ENCODE results near the gene UBR4. TPM values are rescaled to one million over a fixed set of nuclear protein-coding genes. Genes with fewer than 3 reads are reported as not detected.

UBR4 gene
- total RNA-seq, 5 donors from 2014 or later (not counting 1 experiment from before 2014, with no cell fraction given): 139 to 156 (median 147) TPM

DNA sequence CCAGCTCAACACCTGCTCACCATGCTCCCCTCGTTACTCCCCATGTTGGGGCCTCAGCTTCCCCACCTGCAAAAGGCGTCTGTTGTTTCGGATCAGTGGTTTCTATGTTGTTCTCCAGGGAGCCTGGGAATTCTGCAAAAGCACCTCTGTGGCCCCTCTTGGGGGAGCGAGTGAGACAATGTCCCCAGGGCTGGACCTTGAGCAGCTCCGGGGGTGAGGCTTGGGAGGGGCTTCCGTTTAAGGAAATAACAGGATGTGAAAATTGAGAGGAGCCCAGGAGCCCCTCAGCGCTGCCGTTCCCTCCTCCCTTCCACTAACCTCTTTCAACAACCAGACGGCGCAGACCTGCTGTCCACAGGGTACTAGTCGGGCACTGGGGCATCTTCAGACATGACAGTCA lies 155.1 kb downstream of the UBR4 start:
- WGBS (ENCODE audit: insufficient coverage): 15% methylated on average over 3 of the region's 11 CpGs
- Mint-ChIP-seq H3K36me3 (no peaks in the 10 kb centered on the region), H3K4me3 (peak overlapping the region in 1 of 3 donors; percentile 31), H3K27ac (no peak overlapping the region), H3K9me3 (no peaks in the 10 kb centered on the region), H3K4me1 (peaks cover 11 to 16% (median 15%) of the 10 kb centered on the region in 3 donors), H3K27me3 (peaks cover 40 to 48% of the 10 kb centered on the region in 2 donors)
- peaks cover 0 to 10% of the 10 kb centered on the region in 2 experiments for H3K4me1 ChIP-seq (ENCODE audit: control insufficient read depth in 1 of 2, extremely low read depth in 1 of 2, insufficient read depth in 2 of 2, low read length in 2 of 2)
- H3K36me3 ChIP-seq (ENCODE audit: control insufficient read depth in 2 of 2, extremely low read depth in 1 of 2, insufficient read depth in 1 of 2, low read length in 1 of 2): no peaks in the 10 kb centered on the region
- ChIA-PET POLR2A (no interaction called here), CTCF (no interaction called here)
- ATAC-seq (replicated peaks in 1 of 4) (no peak), DNase-seq (no peak)
- H3K27ac ChIP-seq (ENCODE audit: low read length): no peak overlapping the region
- no peaks in the 10 kb centered on the region for H3K9me3 ChIP-seq
- H3K27me3 ChIP-seq (replicated peaks in 1 of 2; ENCODE audit: control insufficient read depth in 2 of 2, extremely low read depth in 1 of 2, insufficient read depth in 2 of 2, low read length in 1 of 2): peaks cover 3 to 59% of the 10 kb centered on the region in 2 experiments
- H3K4me3 ChIP-seq (ENCODE audit: control insufficient read depth in 1 of 2, extremely low read depth in 1 of 2, low read length in 1 of 2): no peak overlapping the region

DNA sequence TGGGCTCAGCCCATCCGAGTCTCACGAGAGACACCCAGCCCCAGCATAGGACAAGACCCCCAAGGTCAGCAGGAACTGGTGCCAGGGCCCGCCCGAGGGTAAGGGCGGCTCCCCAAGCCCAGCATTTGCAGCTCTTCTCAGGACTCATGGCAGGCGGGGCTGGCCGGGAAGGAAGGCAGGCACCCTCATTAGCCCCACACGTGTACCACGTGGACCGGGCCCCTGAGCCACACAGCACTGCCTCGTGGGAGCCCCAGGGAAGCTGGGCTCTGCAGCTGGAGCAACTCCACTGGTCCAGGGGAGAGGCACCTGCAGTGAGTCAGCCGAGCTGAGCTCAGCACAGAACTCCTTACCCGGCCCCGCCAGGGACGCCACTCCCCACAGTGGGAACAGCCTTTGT lies 155.8 kb downstream of the UBR4 start:
- peaks cover 3 to 56% of the 10 kb centered on the region in 2 experiments for H3K27me3 ChIP-seq (replicated peaks in 1 of 2; ENCODE audit: control insufficient read depth in 2 of 2, extremely low read depth in 1 of 2, insufficient read depth in 2 of 2, low read length in 1 of 2)
- H3K27ac ChIP-seq (ENCODE audit: low read length): no peak overlapping the region
- no peak for ATAC-seq (replicated peaks in 1 of 4)
- peaks cover 0 to 10% of the 10 kb centered on the region in 2 experiments for H3K4me1 ChIP-seq (ENCODE audit: control insufficient read depth in 1 of 2, extremely low read depth in 1 of 2, insufficient read depth in 2 of 2, low read length in 2 of 2)
- H3K36me3 ChIP-seq (ENCODE audit: control insufficient read depth in 2 of 2, extremely low read depth in 1 of 2, insufficient read depth in 1 of 2, low read length in 1 of 2): no peaks in the 10 kb centered on the region
- Mint-ChIP-seq H3K27ac (no peak overlapping the region), H3K27me3 (peaks cover 40 to 48% of the 10 kb centered on the region in 2 donors), H3K36me3 (no peaks in the 10 kb centered on the region), H3K4me1 (peaks cover 11 to 16% (median 15%) of the 10 kb centered on the region in 3 donors), H3K9me3 (no peaks in the 10 kb centered on the region), H3K4me3 (no peak overlapping the region)
- POLR2A ChIA-PET: no interaction called here
- WGBS (ENCODE audit: insufficient coverage): 81% methylated on average over 7 of the region's 15 CpGs
- DNase-seq: no peak
- CTCF ChIA-PET: no interaction called here
- no peak overlapping the region for H3K4me3 ChIP-seq (ENCODE audit: control insufficient read depth in 1 of 2, extremely low read depth in 1 of 2, low read length in 1 of 2)
- no peaks in the 10 kb centered on the region for H3K9me3 ChIP-seq

DNA sequence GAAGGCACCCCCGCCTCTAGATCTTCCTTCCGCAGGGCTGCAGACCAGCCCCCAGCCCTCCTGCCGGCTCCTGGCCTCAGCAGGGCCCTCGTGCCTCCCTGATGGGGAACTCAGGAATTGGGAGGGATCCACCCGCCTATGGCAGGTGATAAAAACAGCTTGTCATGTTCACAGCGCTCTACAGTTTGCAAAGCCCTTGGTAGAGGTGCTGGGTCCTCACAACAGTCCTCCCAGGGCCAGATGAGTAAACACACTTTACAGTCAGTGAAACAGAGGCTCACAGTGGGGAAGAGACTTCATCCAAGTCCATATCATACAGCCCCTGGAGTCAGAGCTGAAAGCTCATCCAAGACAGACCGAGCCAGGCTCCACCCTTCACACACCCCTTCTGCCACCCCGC lies 156.6 kb downstream of the UBR4 start:
- no peak for ATAC-seq (replicated peaks in 1 of 4)
- DNase-seq: no peak
- ChIA-PET POLR2A (interaction anchor here in 1 of 2 donors (0.6 kb wide), 1 partner anchor 630 kb away, joined by 5 read pairs; no protein-coding TSS in a partner anchor), CTCF (interaction anchor here in 1 of 2 donors (0.7 kb wide), 1 partner anchor 672 kb away, joined by 3 read pairs; no protein-coding TSS in a partner anchor)
- Histone ChIP-seq H3K4me1 (ENCODE audit: control insufficient read depth in 1 of 2, extremely low read depth in 1 of 2, insufficient read depth in 2 of 2, low read length in 2 of 2) (peaks cover 0 to 10% of the 10 kb centered on the region in 2 experiments), H3K27ac (ENCODE audit: low read length) (no peak overlapping the region), H3K36me3 (ENCODE audit: control insufficient read depth in 2 of 2, extremely low read depth in 1 of 2, insufficient read depth in 1 of 2, low read length in 1 of 2) (no peaks in the 10 kb centered on the region), H3K9me3 (no peaks in the 10 kb centered on the region), H3K27me3 (replicated peaks in 1 of 2; ENCODE audit: control insufficient read depth in 2 of 2, extremely low read depth in 1 of 2, insufficient read depth in 2 of 2, low read length in 1 of 2) (peaks cover 3 to 52% of the 10 kb centered on the region in 2 experiments), H3K4me3 (ENCODE audit: control insufficient read depth in 1 of 2, extremely low read depth in 1 of 2, low read length in 1 of 2) (no peak overlapping the region)
- peaks cover 35 to 43% of the 10 kb centered on the region in 2 donors for H3K27me3 Mint-ChIP-seq
- no peak overlapping the region for H3K4me3 Mint-ChIP-seq
- WGBS (ENCODE audit: insufficient coverage): 83% methylated on average over 4 of the region's 8 CpGs
- H3K27ac Mint-ChIP-seq: no peak overlapping the region
- H3K4me1 Mint-ChIP-seq: peaks cover 11 to 18% (median 15%) of the 10 kb centered on the region in 3 donors
- no peaks in the 10 kb centered on the region for H3K36me3 Mint-ChIP-seq
- no peaks in the 10 kb centered on the region for H3K9me3 Mint-ChIP-seq

DNA sequence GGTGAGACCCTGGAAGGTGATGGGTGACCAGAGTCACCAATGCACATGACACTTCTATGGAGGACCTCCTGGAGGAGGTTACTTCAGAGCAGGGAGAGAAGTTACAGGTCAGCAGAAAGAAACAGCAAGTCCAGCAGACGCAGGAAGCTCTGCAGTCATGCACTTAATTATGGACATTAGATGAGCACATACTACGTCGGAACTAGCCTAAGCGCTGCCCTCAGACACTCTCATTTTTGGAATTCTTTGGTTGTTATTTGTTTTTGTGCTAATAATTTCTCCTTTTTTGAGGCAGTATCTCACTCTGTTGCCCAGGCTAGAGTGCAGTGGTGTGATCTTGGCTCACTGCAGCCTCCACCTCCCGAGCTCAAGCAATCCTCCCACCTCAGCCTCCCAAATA lies 160.3 kb downstream of the UBR4 start:
- 91% methylated on average over 4 of the region's 5 CpGs for whole genome bisulfite sequencing (ENCODE audit: insufficient coverage)
- Histone ChIP-seq H3K27me3 (replicated peaks in 1 of 2; ENCODE audit: control insufficient read depth in 2 of 2, extremely low read depth in 1 of 2, insufficient read depth in 2 of 2, low read length in 1 of 2) (peaks cover 0 to 49% of the 10 kb centered on the region in 2 experiments), H3K36me3 (ENCODE audit: control insufficient read depth in 2 of 2, extremely low read depth in 1 of 2, insufficient read depth in 1 of 2, low read length in 1 of 2) (no peaks in the 10 kb centered on the region), H3K4me3 (ENCODE audit: control insufficient read depth in 1 of 2, extremely low read depth in 1 of 2, low read length in 1 of 2) (no peak overlapping the region), H3K9me3 (no peaks in the 10 kb centered on the region), H3K4me1 (ENCODE audit: control insufficient read depth in 1 of 2, extremely low read depth in 1 of 2, insufficient read depth in 2 of 2, low read length in 2 of 2) (peaks cover 0 to 17% of the 10 kb centered on the region in 2 experiments), H3K27ac (ENCODE audit: low read length) (no peak overlapping the region)
- no peak for ATAC-seq (replicated peaks in 1 of 4)
- Mint-ChIP-seq H3K4me1 (peaks cover 4 to 16% (median 9%) of the 10 kb centered on the region in 3 donors), H3K9me3 (no peaks in the 10 kb centered on the region), H3K4me3 (no peak overlapping the region), H3K27me3 (peaks cover 22 to 27% of the 10 kb centered on the region in 2 donors), H3K36me3 (no peaks in the 10 kb centered on the region), H3K27ac (no peak overlapping the region)
- CTCF ChIA-PET: no interaction called here
- POLR2A ChIA-PET: no interaction called here
- no peak for DNase-seq

DNA sequence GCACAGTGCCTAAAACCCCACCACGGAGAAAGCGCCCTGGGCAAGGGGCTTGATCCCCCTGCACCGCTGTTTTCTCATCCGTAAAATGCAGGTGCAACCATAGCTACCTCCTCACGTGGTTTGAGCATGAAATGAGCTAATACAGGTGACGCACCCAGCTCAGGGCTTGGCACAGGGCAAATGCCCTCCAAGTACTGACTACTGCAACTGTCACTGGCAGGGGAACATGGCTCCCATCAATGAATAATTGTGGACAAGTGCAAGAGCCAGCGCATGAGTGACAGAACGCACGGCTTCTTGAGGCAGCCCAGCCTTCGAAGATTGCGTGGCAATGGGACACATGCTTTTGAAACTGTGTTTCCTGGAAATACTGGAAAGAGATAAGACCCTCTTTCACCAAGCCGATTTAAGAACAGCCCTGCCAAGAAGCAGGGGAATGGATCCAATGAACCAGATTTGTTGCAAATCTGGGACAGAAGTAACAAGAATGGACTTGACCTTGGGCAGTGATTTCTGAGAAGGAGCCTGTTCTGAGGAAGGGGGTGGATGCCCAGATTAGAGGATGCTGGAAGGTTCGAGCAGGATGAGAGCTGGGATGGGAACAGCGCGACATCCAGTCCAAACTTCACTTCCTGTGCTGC lies 160.8 kb downstream of the UBR4 start:
- Histone ChIP-seq H3K4me3 (ENCODE audit: control insufficient read depth in 1 of 2, extremely low read depth in 1 of 2, low read length in 1 of 2) (no peak overlapping the region), H3K27me3 (replicated peaks in 1 of 2; ENCODE audit: control insufficient read depth in 2 of 2, extremely low read depth in 1 of 2, insufficient read depth in 2 of 2, low read length in 1 of 2) (peaks cover 0 to 49% of the 10 kb centered on the region in 2 experiments), H3K27ac (ENCODE audit: low read length) (no peak overlapping the region), H3K4me1 (ENCODE audit: control insufficient read depth in 1 of 2, extremely low read depth in 1 of 2, insufficient read depth in 2 of 2, low read length in 2 of 2) (peaks cover 0 to 13% of the 10 kb centered on the region in 2 experiments), H3K9me3 (no peaks in the 10 kb centered on the region), H3K36me3 (ENCODE audit: control insufficient read depth in 2 of 2, extremely low read depth in 1 of 2, insufficient read depth in 1 of 2, low read length in 1 of 2) (no peaks in the 10 kb centered on the region)
- no peaks in the 10 kb centered on the region for H3K9me3 Mint-ChIP-seq
- ATAC-seq (replicated peaks in 1 of 4) (no peak), DNase-seq (no peak)
- H3K27me3 Mint-ChIP-seq: peaks cover 24 to 27% of the 10 kb centered on the region in 2 donors
- H3K27ac Mint-ChIP-seq: no peak overlapping the region
- ChIA-PET CTCF (no interaction called here), POLR2A (no interaction called here)
- H3K4me3 Mint-ChIP-seq: no peak overlapping the region
- H3K4me1 Mint-ChIP-seq: peaks cover 3 to 15% (median 7%) of the 10 kb centered on the region in 3 donors
- WGBS (ENCODE audit: insufficient coverage): 84% methylated on average over 12 of the region's 15 CpGs
- H3K36me3 Mint-ChIP-seq: no peaks in the 10 kb centered on the region

DNA sequence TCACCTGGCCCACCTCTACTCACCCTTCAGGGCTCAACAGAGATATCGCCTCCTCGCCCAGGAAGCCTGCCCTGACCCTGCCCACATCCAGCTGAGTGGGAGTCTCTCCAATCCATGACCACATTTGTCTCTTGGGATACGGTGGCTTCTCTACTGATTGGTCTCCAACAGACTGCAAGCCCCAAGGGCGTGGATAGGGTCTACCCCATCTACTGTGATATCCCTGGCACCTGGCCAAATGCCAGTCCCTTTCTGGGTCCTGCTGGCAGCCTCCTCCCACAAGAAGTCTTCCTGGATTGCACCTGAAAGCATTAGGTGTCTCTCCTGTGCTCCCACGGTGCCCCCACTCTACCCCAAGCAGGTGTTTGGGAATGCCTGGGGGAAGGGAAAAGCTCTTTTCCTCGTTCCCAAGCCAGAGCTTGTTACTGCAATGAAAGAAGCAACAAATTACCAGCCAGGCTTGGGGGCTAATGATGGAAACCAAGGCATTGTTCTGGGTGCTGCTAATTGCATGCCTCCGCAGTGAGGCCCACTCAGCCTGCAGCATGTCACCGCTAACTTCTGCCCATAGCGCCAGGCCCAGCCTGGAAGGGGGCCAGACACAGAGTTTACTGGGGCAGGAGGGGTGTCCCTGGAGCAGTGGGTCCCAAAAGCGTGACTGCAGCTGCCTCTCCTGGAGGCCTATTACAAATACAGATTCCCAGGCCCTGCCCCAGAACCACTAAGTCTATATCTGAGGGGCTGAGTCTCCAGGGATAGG lies 162.9 kb downstream of the UBR4 start:
- Mint-ChIP-seq H3K4me1 (peaks cover 3 to 15% (median 7%) of the 10 kb centered on the region in 3 donors), H3K4me3 (no peak overlapping the region), H3K27ac (no peak overlapping the region), H3K27me3 (peaks cover 14 to 28% of the 10 kb centered on the region in 2 donors), H3K36me3 (no peaks in the 10 kb centered on the region), H3K9me3 (no peaks in the 10 kb centered on the region)
- Histone ChIP-seq H3K4me3 (ENCODE audit: control insufficient read depth in 1 of 2, extremely low read depth in 1 of 2, low read length in 1 of 2) (no peak overlapping the region), H3K27ac (ENCODE audit: low read length) (no peak overlapping the region), H3K9me3 (no peaks in the 10 kb centered on the region), H3K36me3 (ENCODE audit: control insufficient read depth in 2 of 2, extremely low read depth in 1 of 2, insufficient read depth in 1 of 2, low read length in 1 of 2) (no peaks in the 10 kb centered on the region), H3K27me3 (replicated peaks in 1 of 2; ENCODE audit: control insufficient read depth in 2 of 2, extremely low read depth in 1 of 2, insufficient read depth in 2 of 2, low read length in 1 of 2) (peaks cover 0 to 45% of the 10 kb centered on the region in 2 experiments), H3K4me1 (ENCODE audit: control insufficient read depth in 1 of 2, extremely low read depth in 1 of 2, insufficient read depth in 2 of 2, low read length in 2 of 2) (peaks cover 0 to 13% of the 10 kb centered on the region in 2 experiments)
- POLR2A ChIA-PET: no interaction called here
- DNase-seq (no peak), ATAC-seq (replicated peaks in 1 of 4) (no peak)
- CTCF ChIA-PET: no interaction called here
- WGBS (ENCODE audit: insufficient coverage): 86% methylated on average over 4 of the region's 10 CpGs
